ENCODE measurements around the gene VPS16.

- TF ChIP-seq CTCF (conservative IDR thresholded peaks at IDR 0.05; ENCODE audit: low read length) = no peak
- TF ChIP-seq EZH2phosphoT487 (IDR thresholded peaks at IDR 0.05; ENCODE audit: borderline replicate concordance, low read depth, low read length) = no peak
These were observed 58.7 kb downstream of the VPS16 start for GRCh38 chr20:2899243-2899642.
